Measurements from ENCODE around the gene HINT1.

The HINT1 gene

GRCh38 chr5:131109540-131110255 lies 55.4 kb downstream of the HINT1 start:
- DNase-seq, result peak; percentile 26 to 76
